Activated CD4-positive, alpha-beta T cell treated with anti-CD3 and anti-CD28 coated beads, Interleukin-2, amount 50 U/mL, for 4 hours (primary cell): ENCODE data around the gene SYCN.
"Not testable (repeated sequence)": the region's sequence is repeated elsewhere in the genome, so short reads cannot be mapped to it uniquely, and the experiment has no call there.

ENCODE experiments used
- DNase-seq, 2 experiments: peaks; one replicate each; pipeline ENCODE4 v3.0.0-alpha.2; 2020

The SYCN gene

GRCh38 chr19:39203372-39204341 is at the start of gene SYCN:
Gene SYCN (minus strand): TSS chr19:39204263. CDS start chr19:39204254, 9 bp downstream.
- DNase-seq, result no peak

- no peak for DNase-seq
These were observed 49.5 kb upstream of the SYCN start for GRCh38 chr19:39253374-39254149.

GRCh38 chr19:39252458-39252857 is 48.4 kb upstream of the SYCN start:
- DNase-seq, result no peak

GRCh38 chr19:39251846-39252245 is 47.8 kb upstream of the SYCN start:
- no peak for DNase-seq

- no peak for DNase-seq
These were observed 47.0 kb upstream of the SYCN start for GRCh38 chr19:39251081-39251480.

- no peak for DNase-seq
These were observed 44.7 kb upstream of the SYCN start, which contains the start of gene IFNL4 for GRCh38 chr19:39248806-39249205. Gene IFNL4 (minus strand): TSS chr19:39248856.

- no peak for DNase-seq
These were observed 43.9 kb upstream of the SYCN start for GRCh38 chr19:39247701-39248664.

GRCh38 chr19:39246951-39247669 is 43.0 kb upstream of the SYCN start:
- DNase-seq, result peak in 1 of 2 experiments; percentile 12

GRCh38 chr19:39245166-39245565 is 41.1 kb upstream of the SYCN start:
- DNase-seq, result not testable (repeated sequence)

- DNase-seq, result not testable (repeated sequence)
These were observed 40.5 kb upstream of the SYCN start, which contains the start of gene IFNL3 for GRCh38 chr19:39244410-39245100. Gene IFNL3 (minus strand): TSS chr19:39245006. CDS start chr19:39244967, 39 bp downstream.

GRCh38 chr19:39243741-39244140 is 39.7 kb upstream of the SYCN start:
- DNase-seq, result not testable (repeated sequence)

GRCh38 chr19:39240421-39240820 is 36.4 kb upstream of the SYCN start:
- DNase-seq, result no peak

GRCh38 chr19:39238944-39239343 is 34.9 kb upstream of the SYCN start:
- no peak for DNase-seq

GRCh38 chr19:39238209-39238608 is 34.1 kb upstream of the SYCN start:
- no peak for DNase-seq

- DNase-seq, result peak; percentile 25 to 28
These were observed 33.4 kb upstream of the SYCN start for GRCh38 chr19:39237200-39238184.

- DNase-seq, result no peak
These were observed 32.5 kb upstream of the SYCN start for GRCh38 chr19:39236527-39236926.

GRCh38 chr19:39232708-39233107 is 28.6 kb upstream of the SYCN start:
- DNase-seq, result no peak

GRCh38 chr19:39230096-39230764 is 26.2 kb upstream of the SYCN start:
- DNase-seq, result no peak

GRCh38 chr19:39224910-39225309 is 20.8 kb upstream of the SYCN start:
- no peak for DNase-seq
